GM23338 (cell line): ENCODE data around the gene GSS. TPM values are rescaled to one million over a fixed set of nuclear protein-coding genes. Genes with fewer than 3 reads are reported as not detected.

Source experiments
- ATAC-seq: fragments of 200-7000 bp; cut with Tn5 transposase; 3 replicates; pipeline ENCODE4 v1.9.1; 2020
- DNase-seq: peaks from one replicate; pipeline ENCODE4 v3.0.0-alpha.2; 2015; ENCODE audit warnings: low spot score
- H2AFZ ChIP-seq: fragments of 200-600 bp; sonication (generic); 2 replicates; pipeline ENCODE4 v1.8.0; 2016; ENCODE audit warnings: antibody characterized with exemption, mild to moderate bottlenecking, moderate library complexity
- H3F3A ChIP-seq: fragments of 200-600 bp; sonication (generic); replicated peaks from 2 replicates; pipeline ENCODE4 v1.8.0; 2017; ENCODE audit warnings: antibody characterized with exemption, mixed run types, low read depth
- H3K27ac ChIP-seq: fragments of 200-600 bp; sonication (generic); 2 replicates; pipeline ENCODE4 v1.6.1; 2016; ENCODE audit warnings: low read depth
- H3K27me3 ChIP-seq: fragments of 200-600 bp; sonication (generic); 2 replicates; pipeline ENCODE4 v1.8.0; 2016; ENCODE audit warnings: mild to moderate bottlenecking, mixed run types, moderate library complexity; ENCODE audit not compliant: insufficient read depth
- H3K36me3 ChIP-seq: fragments of 200-600 bp; sonication (generic); 2 replicates; pipeline ENCODE4 v1.8.0; 2016; ENCODE audit warnings: mild to moderate bottlenecking; ENCODE audit not compliant: insufficient read depth
- H3K4me1 ChIP-seq: fragments of 200-600 bp; sonication (generic); 2 replicates; pipeline ENCODE4 v1.8.0; 2016; ENCODE audit warnings: mild to moderate bottlenecking, moderate library complexity; ENCODE audit not compliant: insufficient read depth
- H3K4me2 ChIP-seq: fragments of 200-600 bp; sonication (generic); 2 replicates; pipeline ENCODE4 v1.7.1; 2017; ENCODE audit warnings: mixed run types
- H3K4me3 ChIP-seq: fragments of 200-600 bp; sonication (generic); 2 replicates; pipeline ENCODE4 v1.6.1; 2016; ENCODE audit warnings: mixed run types
- H3K79me2 ChIP-seq: fragments of 200-600 bp; sonication (generic); replicated peaks from 2 replicates; pipeline ENCODE4 v1.8.0; 2017; ENCODE audit warnings: mild to moderate bottlenecking; ENCODE audit not compliant: insufficient read depth
- H3K9me2 ChIP-seq: fragments of 200-600 bp; sonication (generic); 2 replicates; pipeline ENCODE4 v1.8.0; 2017; ENCODE audit not compliant: insufficient read depth
- H4K20me1 ChIP-seq: fragments of 200-600 bp; sonication (generic); replicated peaks from 2 replicates; pipeline ENCODE4 v1.8.0; 2017; ENCODE audit warnings: mild to moderate bottlenecking; ENCODE audit not compliant: insufficient read depth
- H3K27ac Mint-ChIP-seq: 2 replicates; pipeline ENCODE4 v1.8.0; 2020; ENCODE audit warnings: inconsistent platforms, mild to moderate bottlenecking, moderate library complexity, mixed read lengths
- H3K27me3 Mint-ChIP-seq: 3 replicates; pipeline ENCODE4 v1.8.0; 2022; ENCODE audit warnings: low read depth, mild to moderate bottlenecking, moderate library complexity, mixed read lengths, inconsistent platforms; ENCODE audit not compliant: insufficient read depth, poor library complexity
- H3K36me3 Mint-ChIP-seq: 3 replicates; pipeline ENCODE4 v1.8.0; 2021; ENCODE audit warnings: low read depth, mild to moderate bottlenecking, inconsistent platforms, moderate library complexity, mixed read lengths
- H3K4me1 Mint-ChIP-seq: 3 replicates; pipeline ENCODE4 v1.8.0; 2020; ENCODE audit warnings: mild to moderate bottlenecking, inconsistent platforms, mixed read lengths
- H3K4me3 Mint-ChIP-seq: 3 replicates; pipeline ENCODE4 v1.8.0; 2021; ENCODE audit warnings: moderate library complexity, mild to moderate bottlenecking, inconsistent platforms, mixed read lengths
- H3K9me3 Mint-ChIP-seq: 3 replicates; pipeline ENCODE4 v1.8.0; 2020; ENCODE audit warnings: moderate library complexity, mild to moderate bottlenecking, inconsistent platforms, mixed read lengths
- CREB1 ChIP-seq: fragments of 250-450 bp; sonication (Bioruptor Pico); IDR thresholded peaks from 2 replicates; pipeline ENCODE4 v1.5.0; 2020; ENCODE audit warnings: low read depth, mild to moderate bottlenecking, moderate library complexity
- CTCF ChIP-seq, 2 experiments: fragments of 200-600 bp in 1 of 2; sonication (generic) in 1 of 2; conservative IDR thresholded peaks; 2 replicates each; pipeline versions ENCODE4 v1.5.1 to v1.6.1; 2016 to 2017; ENCODE audit warnings: antibody characterized with exemption in 2 of 2, low read depth in 2 of 2, mild to moderate bottlenecking in 2 of 2, moderate library complexity in 1 of 2
- ETS1 ChIP-seq: IDR thresholded peaks from 2 replicates; pipeline ENCODE4 v1.6.1; 2016; ENCODE audit warnings: antibody characterized with exemption
- EZH2 ChIP-seq: fragments of 200-600 bp; sonication (generic); IDR thresholded peaks from one replicate; pipeline ENCODE4 v1.8.0; 2017; ENCODE audit warnings: antibody characterized with exemption, mild to moderate bottlenecking, low read depth; ENCODE audit not compliant: unreplicated experiment
- EZH2phosphoT487 ChIP-seq: fragments of 200-600 bp; sonication (generic); IDR thresholded peaks from one replicate; pipeline ENCODE4 v1.8.1; 2018; ENCODE audit warnings: antibody characterized with exemption; ENCODE audit not compliant: unreplicated experiment
- JUNB ChIP-seq: IDR thresholded peaks from one replicate; pipeline ENCODE4 v1.6.1; 2016; ENCODE audit warnings: antibody characterized with exemption; ENCODE audit not compliant: unreplicated experiment
- NANOG ChIP-seq: IDR thresholded peaks from 2 replicates; pipeline ENCODE4 v1.6.1; 2016; ENCODE audit warnings: antibody characterized with exemption, borderline replicate concordance
- POLR2AphosphoS5 ChIP-seq: IDR thresholded peaks from 2 replicates; pipeline ENCODE4 v1.6.1; 2016; ENCODE audit warnings: antibody characterized with exemption, low read depth
- REST ChIP-seq: IDR thresholded peaks from one replicate; pipeline ENCODE4 v1.6.1; 2018; ENCODE audit warnings: antibody characterized with exemption; ENCODE audit not compliant: unreplicated experiment
- STAT1 ChIP-seq: IDR thresholded peaks from one replicate; pipeline ENCODE4 v1.6.1; 2016; ENCODE audit warnings: antibody characterized with exemption; ENCODE audit not compliant: unreplicated experiment
- ZNF114 ChIP-seq: fragments of 250-450 bp; sonication (Bioruptor Pico); IDR thresholded peaks from 2 replicates; pipeline ENCODE4 v1.5.0; 2020; ENCODE audit warnings: mild to moderate bottlenecking, moderate library complexity
- ZNF331 ChIP-seq: fragments of 250-450 bp; sonication (Bioruptor Pico); IDR thresholded peaks from 2 replicates; pipeline ENCODE4 v1.5.0; 2020; ENCODE audit warnings: low read depth, mild to moderate bottlenecking, moderate library complexity
- ZNF462 ChIP-seq: fragments of 250-450 bp; sonication (Bioruptor Pico); IDR thresholded peaks from 2 replicates; pipeline ENCODE4 v1.5.0; 2020; ENCODE audit warnings: mild to moderate bottlenecking, moderate library complexity
- polyA plus RNA-seq: library from polyadenylated mRNA; unstranded; fragments of >200 nt; fragmentation: Nextera tagmentation; extraction: Ambion mirVana; gene quantifications from 2 replicates; pipeline ENCODE4 v1.2.1, GENCODE V29; 2016
- total RNA-seq: library from RNA; depleted of rRNA; stranded (reverse); fragments of >200 nt; shearing (Covaris generic); gene quantifications from 2 replicates; pipeline ENCODE4 v1.2.3, GENCODE V29; 2014

Gene GSS
- total and polyA plus RNA-seq, 2 experiments from 2014 or later, result 34.0 to 63.3 TPM

- peaks cover 36% of the 10 kb centered on the region for H3K27me3 Mint-ChIP-seq
- no peak overlapping the region for H3K27ac ChIP-seq
- 0 out of 3 replicates have a peak overlapping the region, but pooled peaks have one; percentile 26 for H3K4me3 Mint-ChIP-seq
- DNase-seq, result no peak
- TF ChIP-seq NANOG (no peak), JUNB (no peak), ZNF331 (no peak), ZNF462 (CRISPR knock-in tag) (no peak), STAT1 (no peak), EZH2 (no peak), EZH2phosphoT487 (no peak), ETS1 (no peak), REST (no peak), CTCF (conservative IDR thresholded peaks at IDR 0.05; ENCODE audit: low read depth in 2 of 2) (no peak), POLR2AphosphoS5 (no peak), CREB1 (no peak), ZNF114 (CRISPR knock-in tag) (no peak)
- no peaks in the 10 kb centered on the region for H3K9me2 ChIP-seq
- H3K36me3 ChIP-seq, result no peaks in the 10 kb centered on the region
- no peak overlapping the region for H2AFZ ChIP-seq
- peaks cover 14% of the 10 kb centered on the region for H3K36me3 Mint-ChIP-seq
- no peak for ATAC-seq
- H3K4me3 ChIP-seq, result no peak overlapping the region
- H4K20me1 ChIP-seq, result no peaks in the 10 kb centered on the region
- H3K27ac Mint-ChIP-seq, result no peak overlapping the region
- 0 out of 2 replicates have a peak, but pooled peaks cover 6% of the 10 kb centered on the region for H3F3A ChIP-seq
- no peaks in the 10 kb centered on the region for H3K27me3 ChIP-seq
- H3K79me2 ChIP-seq, result no peaks in the 10 kb centered on the region
- H3K4me2 ChIP-seq, result no peak overlapping the region
- H3K4me1 ChIP-seq, result no peaks in the 10 kb centered on the region
- peaks cover 4% of the 10 kb centered on the region; the same call in 2 of the 3 replicates for H3K9me3 Mint-ChIP-seq
- peaks cover 17% of the 10 kb centered on the region for H3K4me1 Mint-ChIP-seq
Measured at GRCh38 chr20:34996243-34997028, 40.8 kb upstream of the GSS start.
